Sciatic nerve (tissue), 2 donors: ENCODE results near the gene RGPD5. TPM values are rescaled to one million over a fixed set of nuclear protein-coding genes. Genes with fewer than 3 reads are reported as not detected.
"Not testable (repeated sequence)": the region's sequence is repeated elsewhere in the genome, so short reads cannot be mapped to it uniquely, and the experiment has no call there.

ENCODE experiments used
- ATAC-seq: fragments of 200-7000 bp; cut with Tn5 transposase; one replicate; pipeline ENCODE4 v1.9.1; 2020; ENCODE audit warnings: mild to moderate bottlenecking, moderate library complexity
- DNase-seq: peaks from one replicate; pipeline ENCODE4 v3.0.0-alpha.2; 2020; ENCODE audit warnings: low spot score
- intact Hi-C: fragments of 100-400 bp; cut with DNase I; formaldehyde crosslinking; loops from one replicate; pipeline ENCODE4 v1.14.2; 2022
- total RNA-seq: library from RNA; stranded (reverse); fragmentation: NEBNext Ultra II Directional; extraction: Animal tissue kit (Norgen Biotek cat#: 25700); gene quantifications from one replicate; pipeline ENCODE4 v1.2.1, GENCODE V29; 2021
- donor health status: DM: no; HTN: no; CAD: no.
- donor health status: DM: no; HTN: no; CAD: no.

RGPD5 gene
- total RNA-seq, 1 donor from 2014 or later, result 134 TPM

- DNase-seq, intact Hi-C loops: not testable (repeated sequence)
Measured at GRCh38 chr2:109888414-109888813, 94.3 kb downstream of the RGPD5 start.

GRCh38 chr2:109889909-109890308, 95.8 kb downstream of the RGPD5 start:
- DNase-seq, intact Hi-C loops: not testable (repeated sequence)
- peak; percentile 72 for ATAC-seq

More at GRCh38 chr2:109888414-109888813, 94.3 kb downstream of the RGPD5 start:
- ATAC-seq, result not testable (repeated sequence)

GRCh38 chr2:109891024-109891423, 96.9 kb downstream of the RGPD5 start:
- intact Hi-C loops, DNase-seq: not testable (repeated sequence)

GRCh38 chr2:109893736-109894135, 99.6 kb downstream of the RGPD5 start:
- DNase-seq, intact Hi-C loops, ATAC-seq: not testable (repeated sequence)

More at GRCh38 chr2:109891024-109891423, 96.9 kb downstream of the RGPD5 start:
- ATAC-seq, result not testable (repeated sequence)

GRCh38 chr2:109894141-109894540, 100.0 kb downstream of the RGPD5 start:
- DNase-seq, ATAC-seq, intact Hi-C loops: not testable (repeated sequence)

GRCh38 chr2:109895090-109895869, 101.2 kb downstream of the RGPD5 start:
- ATAC-seq, intact Hi-C loops, DNase-seq: not testable (repeated sequence)

GRCh38 chr2:109896212-109896611, 102.1 kb downstream of the RGPD5 start:
- DNase-seq, intact Hi-C loops, ATAC-seq: not testable (repeated sequence)

GRCh38 chr2:109897769-109898461, 103.8 kb downstream of the RGPD5 start:
- peak; percentile 45 for ATAC-seq
- DNase-seq, intact Hi-C loops: not testable (repeated sequence)

- intact Hi-C loops, DNase-seq: not testable (repeated sequence)
- peak; percentile 97 for ATAC-seq
Measured at GRCh38 chr2:109898462-109899336, 104.6 kb downstream of the RGPD5 start, which contains the start of gene LIMS3. LIMS3 (plus strand) TSS chr2:109898688; CDS start chr2:109898729, 41 bp downstream.

- intact Hi-C loops, DNase-seq: not testable (repeated sequence)
- ATAC-seq, result peak; percentile 70
Measured at GRCh38 chr2:109905796-109906195, 111.7 kb downstream of the RGPD5 start.

Other genes starting within 250 kb of the RGPD5 start
- gene SEPTIN10, start 180.3 kb upstream of the RGPD5 start, total RNA-seq, result 135 TPM
- gene SOWAHC, start 179.9 kb upstream of the RGPD5 start, total RNA-seq, result 30.9 TPM
- gene LIMS3, start 104.4 kb downstream of the RGPD5 start, total RNA-seq, result 3.7 TPM